ENCODE measurements around the gene PSMC3. TPM values are rescaled to one million over a fixed set of nuclear protein-coding genes. Genes with fewer than 3 reads are reported as not detected.

The PSMC3 gene
- total and polyA plus RNA-seq, 9 of the 15 experiments (the other 6 are each of a cell fraction or from before 2014, with no cell fraction given): 44.3 to 324 (median 240) TPM

DNA sequence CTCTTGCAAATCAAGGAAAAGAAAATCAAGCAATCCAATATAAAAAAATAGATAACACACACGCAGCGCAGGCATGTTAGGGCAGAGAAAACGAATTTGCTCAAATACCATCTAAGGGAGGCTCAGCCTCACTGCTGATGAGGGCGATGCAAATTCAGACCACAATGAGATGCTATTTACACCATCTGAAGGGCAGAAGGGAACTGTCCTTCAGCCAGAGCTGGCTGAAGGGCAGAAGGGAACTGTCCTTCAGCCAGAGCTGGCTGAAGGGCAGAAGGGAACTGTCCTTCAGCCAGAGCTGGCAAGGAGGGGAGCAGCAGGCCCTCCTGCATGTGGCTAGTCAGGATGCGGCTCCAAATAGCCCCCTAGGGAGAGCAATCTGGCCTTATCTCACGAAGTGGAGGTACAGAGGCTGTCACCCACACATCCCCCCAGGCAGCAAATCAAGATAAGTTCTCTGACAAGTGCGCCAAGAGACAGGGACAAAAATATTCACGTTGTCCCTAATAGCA lies 25.4 kb downstream of the PSMC3 start (continued):
- TF ChIP-seq LEF1 (IDR thresholded peaks at IDR 0.05) (0 out of 2 replicates have a peak, but pooled peaks have one; percentile 21), TRIM25 (IDR thresholded peaks at IDR 0.05; ENCODE audit: borderline replicate concordance) (no peak), ELF4 (CRISPR knock-in tag; IDR thresholded peaks at IDR 0.05) (no peak), E2F6 (IDR thresholded peaks at IDR 0.05; ENCODE audit: borderline replicate concordance in 1 of 2, extremely low read depth in 1 of 2, insufficient read depth in 1 of 2, insufficient read length in 1 of 2, low read depth in 1 of 2, low read length in 1 of 2, poor library complexity in 1 of 2, severe bottlenecking in 1 of 2) (no peak), EHMT2 (IDR thresholded peaks at IDR 0.05) (no peak), ZNF277 (CRISPR knock-in tag; IDR thresholded peaks at IDR 0.05; ENCODE audit: borderline replicate concordance) (no peak), ZNF696 (CRISPR knock-in tag; conservative IDR thresholded peaks at IDR 0.05) (no peak), GTF2F1 (IDR thresholded peaks at IDR 0.05; ENCODE audit: low read depth, low read length) (no peak), ZNF766 (CRISPR knock-in tag; conservative IDR thresholded peaks at IDR 0.05) (no peak), ILF3 (IDR thresholded peaks at IDR 0.05; ENCODE audit: borderline replicate concordance) (no peak), SPI1 (IDR thresholded peaks at IDR 0.05; ENCODE audit: borderline replicate concordance, low read depth, low read length) (0 out of 2 replicates have a peak, but pooled peaks have one; percentile 28), NUFIP1 (IDR thresholded peaks at IDR 0.05; ENCODE audit: partially characterized antibody) (no peak), XRCC3 (IDR thresholded peaks at IDR 0.05) (no peak), ZKSCAN8 (CRISPR knock-in tag; IDR thresholded peaks at IDR 0.05) (no peak), ILK (tag; IDR thresholded peaks at IDR 0.05; ENCODE audit: borderline replicate concordance, low read depth) (no peak), BMI1 (IDR thresholded peaks at IDR 0.05; ENCODE audit: low read length) (no peak), MAZ (CRISPR knock-in tag; conservative IDR thresholded peaks at IDR 0.05 in 1 of 2, IDR thresholded peaks at IDR 0.05 in 1 of 2) (0 out of 4 replicates have a peak, but pooled peaks of 1 of the 2 experiments have one; percentile 29), EGR1 (conservative IDR thresholded peaks at IDR 0.05) (peak; percentile 62), HINFP (tag; conservative IDR thresholded peaks at IDR 0.05; ENCODE audit: low read depth) (no peak)
- TF ChIP-seq, protein P1, sequence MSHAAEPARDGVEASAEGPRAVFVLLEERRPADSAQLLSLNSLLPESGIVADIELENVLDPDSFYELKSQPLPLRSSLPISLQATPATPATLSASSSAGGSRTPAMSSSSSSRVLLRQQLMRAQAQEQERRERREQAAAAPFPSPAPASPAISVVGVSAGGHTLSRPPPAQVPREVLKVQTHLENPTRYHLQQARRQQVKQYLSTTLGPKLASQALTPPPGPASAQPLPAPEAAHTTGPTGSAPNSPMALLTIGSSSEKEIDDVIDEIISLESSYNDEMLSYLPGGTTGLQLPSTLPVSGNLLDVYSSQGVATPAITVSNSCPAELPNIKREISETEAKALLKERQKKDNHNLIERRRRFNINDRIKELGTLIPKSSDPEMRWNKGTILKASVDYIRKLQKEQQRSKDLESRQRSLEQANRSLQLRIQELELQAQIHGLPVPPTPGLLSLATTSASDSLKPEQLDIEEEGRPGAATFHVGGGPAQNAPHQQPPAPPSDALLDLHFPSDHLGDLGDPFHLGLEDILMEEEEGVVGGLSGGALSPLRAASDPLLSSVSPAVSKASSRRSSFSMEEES (CRISPR knock-in tag; IDR thresholded peaks at IDR 0.05): no peak
